GM06990 (cell line): ENCODE results near the gene ITGA4.

Source experiments
- DNase-seq: peaks from one replicate; pipeline ENCODE4 v3.0.0-alpha.2; 2011; ENCODE audit not compliant: insufficient read length; ENCODE audit errors: extremely low read depth
- H3K27me3 ChIP-seq: replicated peaks from 2 replicates; pipeline ENCODE4 v1.6.0; 2011; ENCODE audit warnings: low read length; ENCODE audit not compliant: control insufficient read depth, insufficient read depth
- H3K36me3 ChIP-seq: 2 replicates; pipeline ENCODE4 v1.5.1; 2011; ENCODE audit warnings: low read length; ENCODE audit not compliant: control insufficient read depth, insufficient read depth
- H3K4me3 ChIP-seq: replicated peaks from 2 replicates; pipeline ENCODE4 v1.5.1; 2011; ENCODE audit warnings: low read depth, mild to moderate bottlenecking, control low read depth, low read length
- TF ChIP-seq, protein P1 (sequence below): IDR thresholded peaks from 2 replicates; pipeline ENCODE4 v1.5.1; 2011; ENCODE audit warnings: low read length, control low read depth, mild to moderate bottlenecking, inconsistent platforms; ENCODE audit not compliant: insufficient read depth, poor library complexity, severe bottlenecking

The ITGA4 gene

DNA sequence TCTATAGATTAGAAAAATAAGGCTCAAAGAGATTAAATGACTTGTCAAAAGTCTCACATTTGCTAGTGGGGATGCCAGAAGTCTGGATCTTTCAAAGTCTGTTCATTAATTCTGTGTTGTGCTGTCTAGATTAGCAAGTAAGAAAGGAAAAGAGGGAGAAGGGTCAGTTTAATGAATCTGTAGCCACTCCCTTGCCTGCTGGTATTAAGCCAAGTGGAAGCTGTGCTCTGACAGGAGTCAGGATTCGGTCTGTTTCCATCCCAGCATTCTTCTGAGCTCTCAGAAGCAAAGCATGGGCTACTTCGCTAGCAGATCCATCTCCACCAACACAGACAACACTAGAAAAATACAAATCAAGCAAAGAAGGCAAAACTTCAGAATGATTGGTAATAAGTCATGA, 101.2 kb downstream of the ITGA4 start:
- Histone ChIP-seq H3K27me3 (no peaks in the 10 kb centered on the region), H3K4me3 (no peak overlapping the region), H3K36me3 (no peaks in the 10 kb centered on the region)
- TF ChIP-seq, protein P1, sequence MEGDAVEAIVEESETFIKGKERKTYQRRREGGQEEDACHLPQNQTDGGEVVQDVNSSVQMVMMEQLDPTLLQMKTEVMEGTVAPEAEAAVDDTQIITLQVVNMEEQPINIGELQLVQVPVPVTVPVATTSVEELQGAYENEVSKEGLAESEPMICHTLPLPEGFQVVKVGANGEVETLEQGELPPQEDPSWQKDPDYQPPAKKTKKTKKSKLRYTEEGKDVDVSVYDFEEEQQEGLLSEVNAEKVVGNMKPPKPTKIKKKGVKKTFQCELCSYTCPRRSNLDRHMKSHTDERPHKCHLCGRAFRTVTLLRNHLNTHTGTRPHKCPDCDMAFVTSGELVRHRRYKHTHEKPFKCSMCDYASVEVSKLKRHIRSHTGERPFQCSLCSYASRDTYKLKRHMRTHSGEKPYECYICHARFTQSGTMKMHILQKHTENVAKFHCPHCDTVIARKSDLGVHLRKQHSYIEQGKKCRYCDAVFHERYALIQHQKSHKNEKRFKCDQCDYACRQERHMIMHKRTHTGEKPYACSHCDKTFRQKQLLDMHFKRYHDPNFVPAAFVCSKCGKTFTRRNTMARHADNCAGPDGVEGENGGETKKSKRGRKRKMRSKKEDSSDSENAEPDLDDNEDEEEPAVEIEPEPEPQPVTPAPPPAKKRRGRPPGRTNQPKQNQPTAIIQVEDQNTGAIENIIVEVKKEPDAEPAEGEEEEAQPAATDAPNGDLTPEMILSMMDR: no peak
- no peak for DNase-seq

DNA sequence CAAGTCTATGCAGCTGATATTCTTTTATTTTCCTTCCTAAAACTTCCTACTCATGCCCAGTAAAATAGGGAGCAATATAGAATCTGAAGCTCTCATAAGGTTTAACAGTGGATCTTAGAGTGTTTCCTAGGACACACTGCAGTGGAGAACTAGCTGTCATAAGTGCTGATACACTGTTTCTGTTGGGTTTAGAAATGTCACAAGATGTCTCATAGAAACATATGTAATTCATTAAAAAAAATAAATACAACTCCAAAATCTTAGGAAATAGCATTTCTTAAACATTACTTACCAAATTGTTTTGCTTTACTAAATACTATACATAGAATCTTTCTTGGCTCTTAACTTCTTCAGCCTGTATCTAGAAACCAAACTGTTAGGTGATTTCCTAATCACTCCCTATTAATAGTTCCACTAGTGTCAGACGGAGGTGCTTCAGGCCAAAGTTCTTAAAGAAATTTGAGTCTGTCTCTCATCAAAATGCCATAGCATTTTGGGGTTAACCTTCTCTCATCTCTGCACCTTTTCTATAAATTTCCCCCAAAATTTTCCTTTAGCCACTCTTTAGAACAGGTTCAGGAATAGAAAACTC, 106.0 kb downstream of the ITGA4 start:
- no peaks in the 10 kb centered on the region for H3K27me3 ChIP-seq
- TF ChIP-seq, protein P1: no peak
- no peaks in the 10 kb centered on the region for H3K36me3 ChIP-seq
- no peak for DNase-seq
- H3K4me3 ChIP-seq: no peak overlapping the region

DNA sequence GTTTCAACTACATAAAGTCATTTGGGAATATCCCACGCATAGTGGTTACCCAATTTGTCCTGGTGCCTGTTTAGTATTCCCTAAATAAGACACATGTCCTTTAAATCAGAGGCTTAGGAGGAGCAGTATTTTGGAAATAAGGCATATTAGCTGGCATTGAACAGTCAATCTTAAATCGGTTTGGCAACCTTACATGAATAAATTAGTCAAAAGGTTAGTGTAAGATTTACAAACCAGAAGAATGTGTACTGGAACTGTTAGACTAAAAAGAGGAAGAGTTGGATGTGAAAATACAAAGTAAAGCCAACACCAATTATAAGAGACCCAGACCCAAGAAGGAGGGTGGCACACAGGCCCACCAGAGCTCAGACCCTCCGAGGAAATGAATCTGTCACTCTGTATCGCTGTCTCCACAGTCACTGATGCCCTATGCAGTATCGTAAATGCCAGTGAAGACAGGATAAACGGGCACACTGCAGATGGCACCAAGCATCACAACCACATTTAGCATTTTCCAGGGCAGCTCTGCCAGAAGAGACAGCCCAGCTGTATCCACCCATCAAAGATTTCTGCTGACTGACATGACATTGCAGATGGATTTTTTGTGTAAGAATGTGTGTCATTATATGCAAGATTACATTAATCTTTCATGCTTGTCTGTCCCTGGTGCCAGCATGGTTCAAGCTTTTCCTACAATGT, 109.3 kb downstream of the ITGA4 start:
- no peak for DNase-seq
- TF ChIP-seq, protein P1: no peak
- Histone ChIP-seq H3K27me3 (no peaks in the 10 kb centered on the region), H3K36me3 (no peaks in the 10 kb centered on the region), H3K4me3 (no peak overlapping the region)

DNA sequence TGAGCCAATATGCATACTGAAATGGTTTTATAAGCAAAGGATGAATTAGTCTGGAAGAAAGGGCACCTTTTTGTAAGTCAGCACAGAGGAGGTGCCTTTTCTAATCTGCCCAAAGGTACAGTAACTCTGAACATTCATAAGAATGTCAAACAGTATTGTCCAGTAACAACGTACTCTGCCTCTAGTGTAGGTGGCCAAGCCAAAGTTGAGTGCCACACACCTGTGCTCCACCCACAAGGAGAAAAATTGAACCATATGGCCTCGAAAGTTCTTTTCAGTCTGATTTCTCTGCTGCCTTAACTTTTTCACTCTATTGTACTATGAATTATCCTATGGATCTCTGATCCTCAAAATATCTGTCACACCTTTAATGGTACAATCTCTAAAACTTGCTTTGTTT, 112.9 kb downstream of the ITGA4 start:
- no peak overlapping the region for H3K4me3 ChIP-seq
- TF ChIP-seq, protein P1: no peak
- no peak for DNase-seq

DNA sequence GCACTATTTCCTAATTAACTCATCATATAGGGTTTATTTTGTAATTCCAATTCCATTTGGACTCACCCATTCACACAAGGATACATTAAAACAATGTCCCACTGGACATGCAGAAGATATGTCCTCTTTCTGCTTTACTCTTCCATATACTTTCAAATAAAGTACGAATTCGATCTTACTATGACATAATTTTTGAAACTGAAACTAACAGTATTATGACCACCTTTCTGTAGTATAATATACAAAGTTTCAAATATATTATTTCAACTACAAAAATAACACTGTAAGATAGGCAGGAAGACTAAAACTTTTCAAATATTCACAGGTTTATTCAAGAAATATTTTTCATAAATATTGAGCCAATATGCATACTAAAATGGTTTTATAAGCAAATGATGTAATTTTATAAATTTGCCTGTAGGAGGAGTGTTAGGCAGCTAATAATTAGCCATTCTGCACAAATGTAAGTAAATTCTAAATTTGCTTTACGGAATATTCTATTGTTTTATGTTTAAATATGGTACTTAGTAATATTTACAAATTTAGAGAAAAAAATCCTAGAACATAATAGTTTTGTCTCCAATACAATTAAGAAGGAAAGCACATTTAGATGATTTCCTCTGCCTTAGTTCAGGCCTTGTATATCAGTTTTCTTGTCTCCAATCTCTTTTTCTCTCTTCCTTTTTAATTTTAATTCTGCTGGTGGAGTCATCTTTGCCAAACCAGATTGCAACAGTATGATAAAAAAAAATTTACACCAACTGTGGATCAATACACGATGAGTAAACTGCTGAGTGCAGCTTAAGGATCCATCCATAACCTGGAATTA, 113.9 kb downstream of the ITGA4 start:
- TF ChIP-seq, protein P1: peak; percentile 14
- Histone ChIP-seq H3K27me3 (no peaks in the 10 kb centered on the region), H3K4me3 (no peak overlapping the region), H3K36me3 (no peaks in the 10 kb centered on the region)
- no peak for DNase-seq

More for the DNA sequence above, 112.9 kb downstream of the ITGA4 start:
- Histone ChIP-seq H3K36me3 (no peaks in the 10 kb centered on the region), H3K27me3 (no peaks in the 10 kb centered on the region)
